Measurements from ENCODE around the gene DGCR2.

DNA sequence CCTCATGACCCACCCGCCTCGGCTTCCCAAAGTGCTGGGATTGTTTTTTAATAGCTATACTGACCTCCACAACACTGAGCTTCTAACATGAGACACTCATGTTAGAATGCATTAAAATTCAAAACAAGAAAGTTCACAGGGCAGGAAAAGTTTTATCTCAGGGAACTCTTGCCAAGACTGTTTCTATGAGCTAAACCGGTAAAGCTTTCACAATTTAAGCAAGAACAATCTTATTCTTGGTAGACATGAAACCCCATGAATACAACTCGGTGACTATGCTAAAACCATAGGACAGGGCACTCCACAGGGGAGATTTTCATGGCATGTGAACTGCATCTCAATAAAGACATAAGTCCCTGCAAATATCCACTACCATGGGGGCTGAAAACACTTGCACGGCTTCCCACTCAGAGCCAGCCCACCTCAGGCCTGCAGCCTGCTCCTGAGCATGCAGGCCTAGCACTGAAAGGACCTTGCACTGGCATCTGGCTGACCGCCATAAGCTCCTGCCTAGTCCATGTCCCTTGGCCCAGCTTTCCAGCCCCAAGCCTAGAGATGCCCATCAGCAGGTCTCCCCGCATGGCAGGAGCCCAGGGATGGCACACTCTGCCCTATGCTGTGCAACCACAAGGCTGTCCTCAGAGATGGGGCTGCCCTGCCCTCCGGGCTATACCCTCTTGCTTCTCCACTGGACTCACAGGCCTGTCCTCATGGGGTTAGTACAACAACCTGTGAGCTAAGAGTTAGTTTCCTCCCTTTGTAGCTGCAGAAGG is 58.4 kb downstream of the DGCR2 start:
- TF ChIP-seq, protein P1, sequence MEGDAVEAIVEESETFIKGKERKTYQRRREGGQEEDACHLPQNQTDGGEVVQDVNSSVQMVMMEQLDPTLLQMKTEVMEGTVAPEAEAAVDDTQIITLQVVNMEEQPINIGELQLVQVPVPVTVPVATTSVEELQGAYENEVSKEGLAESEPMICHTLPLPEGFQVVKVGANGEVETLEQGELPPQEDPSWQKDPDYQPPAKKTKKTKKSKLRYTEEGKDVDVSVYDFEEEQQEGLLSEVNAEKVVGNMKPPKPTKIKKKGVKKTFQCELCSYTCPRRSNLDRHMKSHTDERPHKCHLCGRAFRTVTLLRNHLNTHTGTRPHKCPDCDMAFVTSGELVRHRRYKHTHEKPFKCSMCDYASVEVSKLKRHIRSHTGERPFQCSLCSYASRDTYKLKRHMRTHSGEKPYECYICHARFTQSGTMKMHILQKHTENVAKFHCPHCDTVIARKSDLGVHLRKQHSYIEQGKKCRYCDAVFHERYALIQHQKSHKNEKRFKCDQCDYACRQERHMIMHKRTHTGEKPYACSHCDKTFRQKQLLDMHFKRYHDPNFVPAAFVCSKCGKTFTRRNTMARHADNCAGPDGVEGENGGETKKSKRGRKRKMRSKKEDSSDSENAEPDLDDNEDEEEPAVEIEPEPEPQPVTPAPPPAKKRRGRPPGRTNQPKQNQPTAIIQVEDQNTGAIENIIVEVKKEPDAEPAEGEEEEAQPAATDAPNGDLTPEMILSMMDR (optimal IDR thresholded peaks at IDR 0.05 in 1 of 3, IDR thresholded peaks at IDR 0.05 in 1 of 3, conservative IDR thresholded peaks at IDR 0.05 in 1 of 3; ENCODE audit: extremely low read depth in 1 of 3, insufficient read depth in 2 of 3, low read length in 3 of 3) = no peak
- no peak for TF ChIP-seq EZH2 (IDR thresholded peaks at IDR 0.05; ENCODE audit: low read length)
